ENCODE data around the gene POU3F3.

Gene POU3F3

GRCh38 chr2:104854498-104855220, 744 bp downstream of the POU3F3 start:
- H3K27me3 ChIP-seq (ENCODE audit: control insufficient read depth in 5 of 5, insufficient read depth in 4 of 5, low read length in 5 of 5): peaks cover 34 to 68% (median 64%) of the 10 kb centered on the region in 5 donors
- H3K36me3 ChIP-seq (ENCODE audit: control insufficient read depth in 5 of 5, insufficient read depth in 5 of 5, low read length in 5 of 5): no peaks in the 10 kb centered on the region
- peak overlapping the region in 4 of 5 donors; percentile 38 to 68 (median 62) for H3K4me3 ChIP-seq (ENCODE audit: low read depth in 1 of 5, low read length in 5 of 5)
- no peak overlapping the region for H3K9ac ChIP-seq (ENCODE audit: low read length in 5 of 5)
- H3K9me3 ChIP-seq (ENCODE audit: control insufficient read depth in 5 of 5, low read length in 5 of 5): no peaks in the 10 kb centered on the region
- no peak overlapping the region for H3K27ac ChIP-seq (ENCODE audit: low read depth, low read length)
- peaks cover 0 to 42% (median 39%) of the 10 kb centered on the region in 5 donors for H3K4me1 ChIP-seq (ENCODE audit: control insufficient read depth in 5 of 5, insufficient read depth in 5 of 5, low read length in 5 of 5)

DNA sequence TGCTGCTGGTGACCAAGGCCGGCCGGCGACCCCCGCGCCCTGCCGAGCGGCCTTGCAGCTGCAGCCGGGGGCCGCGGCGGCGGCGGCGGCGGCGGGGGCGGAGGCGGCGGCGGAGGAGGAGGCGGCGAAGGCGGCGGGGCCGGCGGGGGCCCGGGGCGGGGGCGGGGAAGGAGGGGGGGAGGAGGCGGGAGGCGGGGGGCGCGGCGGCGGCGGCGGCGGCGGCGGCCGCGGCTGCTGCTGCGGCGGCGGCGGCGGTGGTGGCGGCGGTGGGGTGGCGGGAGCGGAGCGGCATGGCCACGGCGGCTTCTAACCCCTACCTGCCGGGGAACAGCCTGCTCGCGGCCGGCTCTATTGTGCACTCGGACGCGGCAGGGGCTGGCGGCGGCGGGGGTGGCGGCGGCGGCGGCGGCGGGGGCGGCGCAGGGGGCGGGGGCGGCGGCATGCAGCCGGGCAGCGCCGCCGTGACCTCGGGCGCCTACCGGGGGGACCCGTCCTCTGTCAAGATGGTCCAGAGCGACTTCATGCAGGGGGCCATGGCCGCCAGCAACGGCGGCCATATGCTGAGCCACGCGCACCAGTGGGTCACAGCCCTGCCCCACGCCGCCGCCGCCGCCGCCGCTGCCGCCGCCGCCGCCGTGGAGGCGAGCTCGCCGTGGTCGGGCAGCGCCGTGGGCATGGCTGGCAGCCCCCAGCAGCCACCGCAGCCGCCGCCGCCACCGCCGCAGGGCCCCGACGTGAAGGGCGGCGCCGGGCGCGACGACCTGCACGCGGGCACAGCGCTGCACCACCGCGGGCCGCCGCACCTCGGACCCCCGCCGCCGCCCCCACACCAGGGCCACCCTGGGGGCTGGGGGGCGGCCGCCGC, 1.5 kb downstream of the POU3F3 start:
- Histone ChIP-seq H3K4me1 (ENCODE audit: control insufficient read depth in 5 of 5, insufficient read depth in 5 of 5, low read length in 5 of 5) (peaks cover 0 to 42% (median 39%) of the 10 kb centered on the region in 5 donors), H3K4me3 (ENCODE audit: low read depth in 1 of 5, low read length in 5 of 5) (peak overlapping the region in 2 of 5 donors; percentile 46 to 59), H3K36me3 (ENCODE audit: control insufficient read depth in 5 of 5, insufficient read depth in 5 of 5, low read length in 5 of 5) (no peaks in the 10 kb centered on the region), H3K27me3 (ENCODE audit: control insufficient read depth in 5 of 5, insufficient read depth in 4 of 5, low read length in 5 of 5) (peaks cover 38 to 67% (median 61%) of the 10 kb centered on the region in 5 donors), H3K9me3 (ENCODE audit: control insufficient read depth in 5 of 5, low read length in 5 of 5) (no peaks in the 10 kb centered on the region), H3K27ac (ENCODE audit: low read depth, low read length) (no peak overlapping the region), H3K9ac (ENCODE audit: low read length in 5 of 5) (no peak overlapping the region)

- Histone ChIP-seq H3K27me3 (ENCODE audit: control insufficient read depth in 5 of 5, insufficient read depth in 4 of 5, low read length in 5 of 5) (peaks cover 42 to 66% (median 58%) of the 10 kb centered on the region in 5 donors), H3K4me3 (ENCODE audit: low read depth in 1 of 5, low read length in 5 of 5) (peak overlapping the region in 3 of 5 donors; percentile 13 to 52 (median 41)), H3K4me1 (ENCODE audit: control insufficient read depth in 5 of 5, insufficient read depth in 5 of 5, low read length in 5 of 5) (peaks cover 0 to 42% (median 39%) of the 10 kb centered on the region in 5 donors), H3K9me3 (ENCODE audit: control insufficient read depth in 5 of 5, low read length in 5 of 5) (no peaks in the 10 kb centered on the region), H3K27ac (ENCODE audit: low read depth, low read length) (no peak overlapping the region), H3K9ac (ENCODE audit: low read length in 5 of 5) (no peak overlapping the region), H3K36me3 (ENCODE audit: control insufficient read depth in 5 of 5, insufficient read depth in 5 of 5, low read length in 5 of 5) (no peaks in the 10 kb centered on the region)
These were observed 2.4 kb downstream of the POU3F3 start for GRCh38 chr2:104856086-104856972.

- H3K4me1 ChIP-seq (ENCODE audit: control insufficient read depth in 5 of 5, insufficient read depth in 5 of 5, low read length in 5 of 5): peaks cover 0 to 43% (median 39%) of the 10 kb centered on the region in 5 donors
- H3K9ac ChIP-seq (ENCODE audit: low read length in 5 of 5): no peak overlapping the region
- H3K36me3 ChIP-seq (ENCODE audit: control insufficient read depth in 5 of 5, insufficient read depth in 5 of 5, low read length in 5 of 5): no peaks in the 10 kb centered on the region
- no peaks in the 10 kb centered on the region for H3K9me3 ChIP-seq (ENCODE audit: control insufficient read depth in 5 of 5, low read length in 5 of 5)
- peak overlapping the region; percentile 15 to 52 (median 41) for H3K4me3 ChIP-seq (ENCODE audit: low read depth in 1 of 5, low read length in 5 of 5)
- H3K27me3 ChIP-seq (ENCODE audit: control insufficient read depth in 5 of 5, insufficient read depth in 4 of 5, low read length in 5 of 5): peaks cover 47 to 68% (median 58%) of the 10 kb centered on the region in 5 donors
- no peak overlapping the region for H3K27ac ChIP-seq (ENCODE audit: low read depth, low read length)
These were observed 3.0 kb downstream of the POU3F3 start for GRCh38 chr2:104856973-104857261.

GRCh38 chr2:104857262-104858005, 3.5 kb downstream of the POU3F3 start:
- peak overlapping the region in 4 of 5 donors; percentile 15 to 47 (median 41) for H3K4me3 ChIP-seq (ENCODE audit: low read depth in 1 of 5, low read length in 5 of 5)
- peaks cover 0 to 43% (median 39%) of the 10 kb centered on the region in 5 donors for H3K4me1 ChIP-seq (ENCODE audit: control insufficient read depth in 5 of 5, insufficient read depth in 5 of 5, low read length in 5 of 5)
- no peaks in the 10 kb centered on the region for H3K9me3 ChIP-seq (ENCODE audit: control insufficient read depth in 5 of 5, low read length in 5 of 5)
- no peak overlapping the region for H3K27ac ChIP-seq (ENCODE audit: low read depth, low read length)
- H3K27me3 ChIP-seq (ENCODE audit: control insufficient read depth in 5 of 5, insufficient read depth in 4 of 5, low read length in 5 of 5): peaks cover 51 to 69% (median 56%) of the 10 kb centered on the region in 5 donors
- H3K9ac ChIP-seq (ENCODE audit: low read length in 5 of 5): no peak overlapping the region
- no peaks in the 10 kb centered on the region for H3K36me3 ChIP-seq (ENCODE audit: control insufficient read depth in 5 of 5, insufficient read depth in 5 of 5, low read length in 5 of 5)

- peaks cover 0 to 39% (median 31%) of the 10 kb centered on the region in 5 donors for H3K4me1 ChIP-seq (ENCODE audit: control insufficient read depth in 5 of 5, insufficient read depth in 5 of 5, low read length in 5 of 5)
- H3K9me3 ChIP-seq (ENCODE audit: control insufficient read depth in 5 of 5, low read length in 5 of 5): no peaks in the 10 kb centered on the region
- peaks cover 54 to 72% (median 57%) of the 10 kb centered on the region in 5 donors for H3K27me3 ChIP-seq (ENCODE audit: control insufficient read depth in 5 of 5, insufficient read depth in 4 of 5, low read length in 5 of 5)
- H3K4me3 ChIP-seq (ENCODE audit: low read depth in 1 of 5, low read length in 5 of 5): no peak overlapping the region
- H3K27ac ChIP-seq (ENCODE audit: low read depth, low read length): no peak overlapping the region
- no peaks in the 10 kb centered on the region for H3K36me3 ChIP-seq (ENCODE audit: control insufficient read depth in 5 of 5, insufficient read depth in 5 of 5, low read length in 5 of 5)
- no peak overlapping the region for H3K9ac ChIP-seq (ENCODE audit: low read length in 5 of 5)
These were observed 4.4 kb downstream of the POU3F3 start for GRCh38 chr2:104858006-104858978.

DNA sequence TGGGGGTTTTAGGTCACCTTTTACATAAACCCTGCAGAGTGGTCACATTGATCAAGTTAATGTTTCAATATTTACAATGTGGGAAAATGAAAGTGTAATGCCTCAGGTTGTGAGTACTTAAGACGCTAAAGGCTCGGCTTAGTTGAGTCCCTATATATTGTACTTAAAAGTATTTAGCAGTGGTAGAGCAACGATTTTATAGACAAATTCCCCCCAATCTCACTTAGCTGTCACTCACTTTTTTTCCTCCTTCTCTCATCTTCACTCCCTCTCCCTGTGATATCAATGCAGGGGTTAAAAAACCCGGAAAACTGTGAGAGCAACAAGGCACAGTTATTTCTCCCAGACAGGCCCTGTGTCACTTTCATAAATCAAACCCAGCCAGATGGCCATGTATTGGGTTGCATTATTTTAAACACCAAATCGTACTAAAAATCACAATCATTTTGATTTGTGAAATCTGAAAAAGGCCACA, 5.4 kb downstream of the POU3F3 start:
- no peak overlapping the region for H3K27ac ChIP-seq (ENCODE audit: low read depth, low read length)
- H3K9ac ChIP-seq (ENCODE audit: low read length in 5 of 5): no peak overlapping the region
- no peaks in the 10 kb centered on the region for H3K9me3 ChIP-seq (ENCODE audit: control insufficient read depth in 5 of 5, low read length in 5 of 5)
- peaks cover 58 to 73% (median 60%) of the 10 kb centered on the region in 5 donors for H3K27me3 ChIP-seq (ENCODE audit: control insufficient read depth in 5 of 5, insufficient read depth in 4 of 5, low read length in 5 of 5)
- H3K4me3 ChIP-seq (ENCODE audit: low read depth in 1 of 5, low read length in 5 of 5): no peak overlapping the region
- H3K4me1 ChIP-seq (ENCODE audit: control insufficient read depth in 5 of 5, insufficient read depth in 5 of 5, low read length in 5 of 5): peaks cover 0 to 37% (median 27%) of the 10 kb centered on the region in 5 donors
- no peaks in the 10 kb centered on the region for H3K36me3 ChIP-seq (ENCODE audit: control insufficient read depth in 5 of 5, insufficient read depth in 5 of 5, low read length in 5 of 5)

- Histone ChIP-seq H3K4me3 (ENCODE audit: low read depth in 1 of 5, low read length in 5 of 5) (no peak overlapping the region), H3K27me3 (ENCODE audit: control insufficient read depth in 5 of 5, insufficient read depth in 4 of 5, low read length in 5 of 5) (peaks cover 57 to 73% (median 58%) of the 10 kb centered on the region in 5 donors), H3K9me3 (ENCODE audit: control insufficient read depth in 5 of 5, low read length in 5 of 5) (no peaks in the 10 kb centered on the region), H3K36me3 (ENCODE audit: control insufficient read depth in 5 of 5, insufficient read depth in 5 of 5, low read length in 5 of 5) (no peaks in the 10 kb centered on the region), H3K9ac (ENCODE audit: low read length in 5 of 5) (no peak overlapping the region), H3K27ac (ENCODE audit: low read depth, low read length) (no peak overlapping the region), H3K4me1 (ENCODE audit: control insufficient read depth in 5 of 5, insufficient read depth in 5 of 5, low read length in 5 of 5) (peaks cover 0 to 32% (median 21%) of the 10 kb centered on the region in 5 donors)
These were observed 6.0 kb downstream of the POU3F3 start for GRCh38 chr2:104859766-104860450.
